WTC11 (cell line): ENCODE measurements around the gene KIF14.

Experiments
- CREM ChIP-seq: sonication (generic); formaldehyde crosslinking; IDR thresholded peaks from 2 replicates; pipeline ENCODE4 v1.8.1; 2022; ENCODE audit warnings: mild to moderate bottlenecking, missing genetic modification reagents, moderate library complexity
- CTCF ChIP-seq: fragments of 200-600 bp; IDR thresholded peaks from 2 replicates; pipeline ENCODE4 v1.8.0; 2022; ENCODE audit warnings: antibody characterized with exemption
- FOXP1 ChIP-seq: sonication (generic); formaldehyde crosslinking; IDR thresholded peaks from 2 replicates; pipeline ENCODE4 v1.8.0; 2022; ENCODE audit warnings: missing genetic modification reagents, mild to moderate bottlenecking, moderate library complexity, borderline replicate concordance
- JUN ChIP-seq: sonication (generic); formaldehyde crosslinking; IDR thresholded peaks from 2 replicates; pipeline ENCODE4 v1.8.0; 2023; ENCODE audit warnings: mild to moderate bottlenecking, missing genetic modification reagents
- NR1H2 ChIP-seq: sonication (generic); formaldehyde crosslinking; IDR thresholded peaks from 2 replicates; pipeline ENCODE4 v1.9.0; 2021; ENCODE audit warnings: mild to moderate bottlenecking, moderate library complexity, missing genetic modification reagents
- TF ChIP-seq, protein P1 (sequence below): sonication (generic); formaldehyde crosslinking; conservative IDR thresholded peaks from 2 replicates; pipeline ENCODE4 v1.8.1; 2023; ENCODE audit warnings: mild to moderate bottlenecking, low read depth, missing genetic modification reagents, moderate library complexity
- TF ChIP-seq, protein P2 (sequence below): sonication (generic); formaldehyde crosslinking; IDR thresholded peaks from 2 replicates; pipeline ENCODE4 v1.8.1; 2023; ENCODE audit warnings: mild to moderate bottlenecking, missing genetic modification reagents, moderate library complexity

DNA sequence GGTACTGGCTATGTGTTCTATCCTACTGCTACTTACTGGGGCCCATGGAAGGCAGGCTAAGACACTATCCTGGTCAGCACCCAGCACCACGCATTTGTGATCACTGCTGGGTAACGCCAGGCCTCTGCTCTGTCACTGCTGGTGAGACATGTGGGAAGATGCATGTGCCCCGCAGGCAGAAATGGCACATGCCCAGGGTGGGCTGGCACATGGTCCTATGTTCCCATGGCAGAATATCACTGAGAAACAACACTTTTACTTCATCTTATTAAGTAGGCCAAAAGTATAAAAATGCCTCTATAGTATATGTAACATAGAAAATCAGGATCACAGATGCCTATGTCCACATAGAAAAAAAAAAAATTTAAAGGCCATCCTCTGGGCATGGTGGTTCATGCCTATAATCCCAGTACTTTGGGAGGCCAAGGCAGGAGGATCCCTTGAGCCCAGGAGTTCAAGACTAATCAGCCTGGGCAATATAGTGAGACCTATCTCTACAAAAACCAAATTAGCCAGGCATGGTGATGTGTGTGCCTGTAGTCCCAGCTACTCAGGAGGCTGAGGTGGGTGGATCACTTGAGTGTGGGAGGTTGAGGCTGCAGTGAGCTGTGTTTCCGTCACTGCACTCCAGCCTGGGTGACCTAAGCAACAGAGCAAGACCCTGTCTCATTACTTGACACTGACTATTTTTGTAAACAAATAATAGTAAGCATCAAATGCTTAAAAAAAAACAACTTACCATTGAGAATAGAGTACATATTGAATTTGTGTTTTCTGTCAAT is 37.7 kb upstream of the KIF14 start:
- TF ChIP-seq, protein P1, sequence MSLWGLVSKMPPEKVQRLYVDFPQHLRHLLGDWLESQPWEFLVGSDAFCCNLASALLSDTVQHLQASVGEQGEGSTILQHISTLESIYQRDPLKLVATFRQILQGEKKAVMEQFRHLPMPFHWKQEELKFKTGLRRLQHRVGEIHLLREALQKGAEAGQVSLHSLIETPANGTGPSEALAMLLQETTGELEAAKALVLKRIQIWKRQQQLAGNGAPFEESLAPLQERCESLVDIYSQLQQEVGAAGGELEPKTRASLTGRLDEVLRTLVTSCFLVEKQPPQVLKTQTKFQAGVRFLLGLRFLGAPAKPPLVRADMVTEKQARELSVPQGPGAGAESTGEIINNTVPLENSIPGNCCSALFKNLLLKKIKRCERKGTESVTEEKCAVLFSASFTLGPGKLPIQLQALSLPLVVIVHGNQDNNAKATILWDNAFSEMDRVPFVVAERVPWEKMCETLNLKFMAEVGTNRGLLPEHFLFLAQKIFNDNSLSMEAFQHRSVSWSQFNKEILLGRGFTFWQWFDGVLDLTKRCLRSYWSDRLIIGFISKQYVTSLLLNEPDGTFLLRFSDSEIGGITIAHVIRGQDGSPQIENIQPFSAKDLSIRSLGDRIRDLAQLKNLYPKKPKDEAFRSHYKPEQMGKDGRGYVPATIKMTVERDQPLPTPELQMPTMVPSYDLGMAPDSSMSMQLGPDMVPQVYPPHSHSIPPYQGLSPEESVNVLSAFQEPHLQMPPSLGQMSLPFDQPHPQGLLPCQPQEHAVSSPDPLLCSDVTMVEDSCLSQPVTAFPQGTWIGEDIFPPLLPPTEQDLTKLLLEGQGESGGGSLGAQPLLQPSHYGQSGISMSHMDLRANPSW = no peak
- no peak for TF ChIP-seq NR1H2 (CRISPR knock-in tag)
- TF ChIP-seq CTCF = no peak
- TF ChIP-seq CREM (CRISPR knock-in tag) = no peak
- TF ChIP-seq FOXP1 = no peak
- TF ChIP-seq, protein P2, sequence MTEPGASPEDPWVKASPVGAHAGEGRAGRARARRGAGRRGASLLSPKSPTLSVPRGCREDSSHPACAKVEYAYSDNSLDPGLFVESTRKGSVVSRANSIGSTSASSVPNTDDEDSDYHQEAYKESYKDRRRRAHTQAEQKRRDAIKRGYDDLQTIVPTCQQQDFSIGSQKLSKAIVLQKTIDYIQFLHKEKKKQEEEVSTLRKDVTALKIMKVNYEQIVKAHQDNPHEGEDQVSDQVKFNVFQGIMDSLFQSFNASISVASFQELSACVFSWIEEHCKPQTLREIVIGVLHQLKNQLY = no peak
- no peak for TF ChIP-seq JUN
